NCI-H510A (cell line): ENCODE data around the gene TMEM178B.
"Not testable (repeated sequence)": the region's sequence is repeated elsewhere in the genome, so short reads cannot be mapped to it uniquely, and the experiment has no call there.

Source experiments
- DNase-seq: peaks from one replicate; lab custom pipeline; 2025; lab: John Stamatoyannopoulos, UW

Gene TMEM178B

GRCh38 chr7:141312828-141313521 is 239.1 kb downstream of the TMEM178B start:
- DNase-seq, result no peak

GRCh38 chr7:141313896-141314295 is 240.0 kb downstream of the TMEM178B start:
- no peak for DNase-seq

GRCh38 chr7:141317033-141317585 is 243.2 kb downstream of the TMEM178B start:
- no peak for DNase-seq

- DNase-seq, result no peak
Measured at GRCh38 chr7:141320287-141320686, 246.4 kb downstream of the TMEM178B start.

GRCh38 chr7:141322383-141322782 is 248.5 kb downstream of the TMEM178B start:
- no peak for DNase-seq

- DNase-seq, result no peak
Measured at GRCh38 chr7:141323826-141324225, 250.0 kb downstream of the TMEM178B start.

GRCh38 chr7:141324870-141325269 is 251.0 kb downstream of the TMEM178B start:
- no peak for DNase-seq

GRCh38 chr7:141325275-141325674 is 251.4 kb downstream of the TMEM178B start:
- no peak for DNase-seq

GRCh38 chr7:141328290-141328689 is 254.4 kb downstream of the TMEM178B start:
- no peak for DNase-seq

- DNase-seq, result not testable (repeated sequence)
Measured at GRCh38 chr7:141330285-141330684, 256.4 kb downstream of the TMEM178B start.

- no peak for DNase-seq
Measured at GRCh38 chr7:141333459-141333858, 259.6 kb downstream of the TMEM178B start.

GRCh38 chr7:141335164-141335563 is 261.3 kb downstream of the TMEM178B start:
- DNase-seq, result no peak

- no peak for DNase-seq
Measured at GRCh38 chr7:141339603-141340002, 265.7 kb downstream of the TMEM178B start.

GRCh38 chr7:141340991-141341390 is 267.1 kb downstream of the TMEM178B start:
- DNase-seq, result no peak

- no peak for DNase-seq
Measured at GRCh38 chr7:141342621-141343408, 269.0 kb downstream of the TMEM178B start.

- DNase-seq, result no peak
Measured at GRCh38 chr7:141344153-141344935, 270.5 kb downstream of the TMEM178B start.

GRCh38 chr7:141348728-141349127 is 274.9 kb downstream of the TMEM178B start:
- no peak for DNase-seq

- no peak for DNase-seq
Measured at GRCh38 chr7:141349338-141349737, 275.5 kb downstream of the TMEM178B start.

GRCh38 chr7:141349804-141350203 is 275.9 kb downstream of the TMEM178B start:
- no peak for DNase-seq

- no peak for DNase-seq
Measured at GRCh38 chr7:141351175-141351574, 277.3 kb downstream of the TMEM178B start.

- DNase-seq, result no peak
Measured at GRCh38 chr7:141352955-141353354, 279.1 kb downstream of the TMEM178B start.

GRCh38 chr7:141354251-141354650 is 280.4 kb downstream of the TMEM178B start:
- no peak for DNase-seq
